Lung (tissue), 12 donors: ENCODE results near the gene AUTS2. TPM values are rescaled to one million over a fixed set of nuclear protein-coding genes. Genes with fewer than 3 reads are reported as not detected.

Source experiments
- ATAC-seq: fragments of 200-7000 bp; cut with Tn5 transposase; one replicate; pipeline ENCODE4 v1.9.1; 2020; ENCODE audit warnings: moderate number of reproducible peaks; ENCODE audit not compliant: insufficient read depth, low FRiP score
- DNase-seq, 3 donors: peaks; one replicate each; pipeline ENCODE4 v3.0.0-alpha.2; 2013 to 2017
- H3K27ac ChIP-seq, 2 donors: one replicate each; pipeline ENCODE4 v1.5.1; 2013; ENCODE audit warnings: mild to moderate bottlenecking in 2 of 2, moderate library complexity in 2 of 2, control low read depth in 1 of 2, inconsistent platforms in 1 of 2, low read depth in 1 of 2, low read length in 1 of 2
- H3K27me3 ChIP-seq, 3 donors: one replicate each; pipeline ENCODE4 v1.5.1; 2013; ENCODE audit warnings: low read length in 2 of 3; ENCODE audit not compliant: control insufficient read depth in 3 of 3, insufficient read depth in 3 of 3
- H3K36me3 ChIP-seq, 4 donors: one replicate each; pipeline ENCODE4 v1.5.1; 2013; ENCODE audit warnings: low read length in 4 of 4, mild to moderate bottlenecking in 1 of 4, moderate library complexity in 1 of 4; ENCODE audit not compliant: control insufficient read depth in 4 of 4, insufficient read depth in 4 of 4
- H3K4me1 ChIP-seq, 5 donors: one replicate each; pipeline ENCODE4 v1.5.1; 2013; ENCODE audit warnings: low read length in 5 of 5, mild to moderate bottlenecking in 2 of 5, moderate library complexity in 1 of 5; ENCODE audit not compliant: control insufficient read depth in 5 of 5, insufficient read depth in 5 of 5
- H3K4me3 ChIP-seq: one replicate; pipeline ENCODE4 v1.5.1; 2013; ENCODE audit warnings: mild to moderate bottlenecking, control low read depth, moderate library complexity
- H3K9ac ChIP-seq, 2 donors: one replicate each; pipeline ENCODE4 v1.5.1; 2013; ENCODE audit warnings: low read length in 2 of 2, control low read depth in 1 of 2; ENCODE audit not compliant: insufficient read depth in 1 of 2
- H3K9me3 ChIP-seq, 4 donors: one replicate each; pipeline ENCODE4 v1.5.1; 2013; ENCODE audit warnings: low read length in 3 of 4, mild to moderate bottlenecking in 1 of 4, moderate library complexity in 1 of 4; ENCODE audit not compliant: control insufficient read depth in 4 of 4, insufficient read depth in 3 of 4
- CTCF ChIP-seq: IDR thresholded peaks from 2 replicates; pipeline ENCODE4 v1.5.1; 2012; ENCODE audit warnings: mild to moderate bottlenecking; ENCODE audit errors: control extremely low read depth, extremely low read depth
- WGBS, 2 donors: extraction: QIAGEN DNeasy Blood & Tissue Kit; methylation state at CpG; one replicate each; pipeline ENCODE4 v1.1.7; 2013; 5-methylcytosine and 5-hydroxymethylcytosine counted together
- polyA plus RNA-seq, 2 donors: library from polyadenylated mRNA; stranded (reverse); fragments of 200-250 nt; gene quantifications; one replicate each; pipeline ENCODE4 v1.2.1, GENCODE V29; 2013
- total RNA-seq, 2 donors: library from RNA; depleted of rRNA in 1 of 2; stranded (reverse); fragments of >200 nt in 1 of 2; gene quantifications; one replicate each; pipeline ENCODE4 v1.2.1, GENCODE V29; 2014 to 2021
- donor health status: control.
- donor health status: control.
- donor health status: Bipolar disorder and iron deficiency.
- donor health status: healthy.
- donor health status: DM: yes; HTN: yes; CAD: no.

Gene AUTS2
- total and polyA plus RNA-seq, 4 donors, result 11.8 to 115 (median 40.6) TPM

GRCh38 chr7:69643708-69644445, 45.6 kb downstream of the AUTS2 start:
- no peak overlapping the region for H3K9ac ChIP-seq
- 62 to 76% methylated on average over 3 of the region's 3 CpGs for WGBS, 2 donors
- H3K4me1 ChIP-seq, result peaks cover 0 to 9% (median 0%) of the 10 kb centered on the region in 5 donors
- DNase-seq (peak in 1 of 3 donors; percentile 52), ATAC-seq (no peak)
- no peak overlapping the region for H3K27ac ChIP-seq
- no peaks in the 10 kb centered on the region for H3K27me3 ChIP-seq
- no peak for TF ChIP-seq CTCF
- no peak overlapping the region for H3K4me3 ChIP-seq
- no peaks in the 10 kb centered on the region for H3K36me3 ChIP-seq
- no peaks in the 10 kb centered on the region for H3K9me3 ChIP-seq

- H3K4me1 ChIP-seq, result peaks cover 0 to 7% (median 0%) of the 10 kb centered on the region in 5 donors
- ATAC-seq (no peak), DNase-seq (no peak)
- no peaks in the 10 kb centered on the region for H3K9me3 ChIP-seq
- H3K36me3 ChIP-seq, result no peaks in the 10 kb centered on the region
- TF ChIP-seq CTCF, result no peak
- no peaks in the 10 kb centered on the region for H3K27me3 ChIP-seq
- 72 to 77% methylated on average over 4 of the region's 4 CpGs for WGBS, 2 donors
- H3K4me3 ChIP-seq, result no peak overlapping the region
- no peak overlapping the region for H3K27ac ChIP-seq
- H3K9ac ChIP-seq, result no peak overlapping the region
Measured at GRCh38 chr7:69645683-69646082, 47.4 kb downstream of the AUTS2 start.

GRCh38 chr7:69651101-69651590, 52.9 kb downstream of the AUTS2 start:
- TF ChIP-seq CTCF, result no peak
- no peak overlapping the region for H3K9ac ChIP-seq
- H3K27me3 ChIP-seq, result no peaks in the 10 kb centered on the region
- DNase-seq, result no peak
- no peak overlapping the region for H3K27ac ChIP-seq
- ATAC-seq, result peak; percentile 36
- H3K4me3 ChIP-seq, result no peak overlapping the region
- H3K9me3 ChIP-seq, result no peaks in the 10 kb centered on the region
- H3K36me3 ChIP-seq, result no peaks in the 10 kb centered on the region
- peaks cover 6 to 25% (median 17%) of the 10 kb centered on the region in 5 donors for H3K4me1 ChIP-seq
- 67 to 87% methylated on average over 7 of the region's 7 CpGs for WGBS, 2 donors
